ENCODE measurements around the gene FGFR3. TPM values are rescaled to one million over a fixed set of nuclear protein-coding genes. Genes with fewer than 3 reads are reported as not detected.
A peak's percentile ranks its signal among the peaks of the same experiment; 100 is the strongest.

Gene FGFR3
- total RNA-seq, 1 donor from 2014 or later, result 11.3 TPM

- Mint-ChIP-seq H3K4me3 (ENCODE audit: unreplicated experiment) (no peak overlapping the region), H3K27ac (ENCODE audit: unreplicated experiment) (no peak overlapping the region), H3K9me3 (ENCODE audit: unreplicated experiment) (peaks cover 2% of the 10 kb centered on the region), H3K27me3 (ENCODE audit: unreplicated experiment) (peaks cover 3% of the 10 kb centered on the region), H3K4me1 (ENCODE audit: low read depth, unreplicated experiment) (no peaks in the 10 kb centered on the region), H3K36me3 (ENCODE audit: unreplicated experiment) (no peaks in the 10 kb centered on the region)
- no peak for DNase-seq
- TF ChIP-seq CTCF (IDR thresholded peaks at IDR 0.05; ENCODE audit: partially characterized antibody, unreplicated experiment), result no peak
Observed at GRCh38 chr4:1808851-1809753, 16.0 kb downstream of the FGFR3 start.

GRCh38 chr4:1809754-1810502 is 16.8 kb downstream of the FGFR3 start:
- Mint-ChIP-seq H3K4me1 (ENCODE audit: low read depth, unreplicated experiment) (no peaks in the 10 kb centered on the region), H3K9me3 (ENCODE audit: unreplicated experiment) (peaks cover 2% of the 10 kb centered on the region), H3K27ac (ENCODE audit: unreplicated experiment) (no peak overlapping the region), H3K36me3 (ENCODE audit: unreplicated experiment) (no peaks in the 10 kb centered on the region), H3K27me3 (ENCODE audit: unreplicated experiment) (peaks cover 3% of the 10 kb centered on the region), H3K4me3 (ENCODE audit: unreplicated experiment) (no peak overlapping the region)
- peak; percentile 92 for TF ChIP-seq CTCF (IDR thresholded peaks at IDR 0.05; ENCODE audit: partially characterized antibody, unreplicated experiment)
- peak; percentile 91 for DNase-seq

GRCh38 chr4:1810765-1811164 is 17.7 kb downstream of the FGFR3 start:
- H3K27ac Mint-ChIP-seq (ENCODE audit: unreplicated experiment), result no peak overlapping the region
- no peak overlapping the region for H3K4me3 Mint-ChIP-seq (ENCODE audit: unreplicated experiment)
- no peak for DNase-seq
- H3K4me1 Mint-ChIP-seq (ENCODE audit: low read depth, unreplicated experiment), result no peaks in the 10 kb centered on the region
- H3K9me3 Mint-ChIP-seq (ENCODE audit: unreplicated experiment), result peaks cover 2% of the 10 kb centered on the region
- H3K36me3 Mint-ChIP-seq (ENCODE audit: unreplicated experiment), result no peaks in the 10 kb centered on the region
- TF ChIP-seq CTCF (IDR thresholded peaks at IDR 0.05; ENCODE audit: partially characterized antibody, unreplicated experiment), result no peak
- peaks cover 3% of the 10 kb centered on the region for H3K27me3 Mint-ChIP-seq (ENCODE audit: unreplicated experiment)

- Mint-ChIP-seq H3K4me3 (ENCODE audit: unreplicated experiment) (no peak overlapping the region), H3K9me3 (ENCODE audit: unreplicated experiment) (peaks cover 5% of the 10 kb centered on the region), H3K27ac (ENCODE audit: unreplicated experiment) (no peak overlapping the region), H3K36me3 (ENCODE audit: unreplicated experiment) (peaks cover 4% of the 10 kb centered on the region), H3K4me1 (ENCODE audit: low read depth, unreplicated experiment) (no peaks in the 10 kb centered on the region), H3K27me3 (ENCODE audit: unreplicated experiment) (peaks cover 3% of the 10 kb centered on the region)
- no peak for DNase-seq
- no peak for TF ChIP-seq CTCF (IDR thresholded peaks at IDR 0.05; ENCODE audit: partially characterized antibody, unreplicated experiment)
Observed at GRCh38 chr4:1812720-1813119, 19.6 kb downstream of the FGFR3 start.
